ENCODE results near the gene IFI27L1. TPM values are rescaled to one million over a fixed set of nuclear protein-coding genes. Genes with fewer than 3 reads are reported as not detected.

IFI27L1 gene
- total RNA-seq, 1 donor from 2014 or later = 33.1 TPM

- Mint-ChIP-seq H3K9me3 (peaks cover 5% of the 10 kb centered on the region), H3K27me3 (ENCODE audit: low read depth) (no peaks in the 10 kb centered on the region), H3K36me3 (peaks cover 2% of the 10 kb centered on the region), H3K27ac (no peak overlapping the region), H3K4me3 (no peak overlapping the region), H3K4me1 (peaks cover 6% of the 10 kb centered on the region)
- no peak for DNase-seq (ENCODE audit: low spot score in 2 of 2, unreplicated experiment in 2 of 2)
- no peak for TF ChIP-seq CTCF (IDR thresholded peaks at IDR 0.05; ENCODE audit: unreplicated experiment)
Measured at GRCh38 chr14:94088516-94088915, 7.4 kb downstream of the IFI27L1 start.

GRCh38 chr14:94089479-94089878 lies 8.4 kb downstream of the IFI27L1 start:
- no peak for DNase-seq (ENCODE audit: low spot score in 2 of 2, unreplicated experiment in 2 of 2)
- Mint-ChIP-seq H3K4me3 (no peak overlapping the region), H3K36me3 (peaks cover 2% of the 10 kb centered on the region), H3K27ac (no peak overlapping the region), H3K4me1 (peaks cover 4% of the 10 kb centered on the region), H3K9me3 (peaks cover 5% of the 10 kb centered on the region), H3K27me3 (ENCODE audit: low read depth) (no peaks in the 10 kb centered on the region)
- no peak for TF ChIP-seq CTCF (IDR thresholded peaks at IDR 0.05; ENCODE audit: unreplicated experiment)

GRCh38 chr14:94093418-94093817 lies 12.3 kb downstream of the IFI27L1 start:
- TF ChIP-seq CTCF (IDR thresholded peaks at IDR 0.05; ENCODE audit: unreplicated experiment) = no peak
- DNase-seq (ENCODE audit: low spot score in 2 of 2, unreplicated experiment in 2 of 2) = no peak
- Mint-ChIP-seq H3K27ac (no peak overlapping the region), H3K27me3 (ENCODE audit: low read depth) (no peaks in the 10 kb centered on the region), H3K36me3 (peaks cover 6% of the 10 kb centered on the region), H3K9me3 (no peaks in the 10 kb centered on the region), H3K4me3 (no peak overlapping the region), H3K4me1 (no peaks in the 10 kb centered on the region)

- Mint-ChIP-seq H3K9me3 (no peaks in the 10 kb centered on the region), H3K36me3 (peaks cover 8% of the 10 kb centered on the region), H3K4me1 (no peaks in the 10 kb centered on the region), H3K27ac (no peak overlapping the region), H3K4me3 (no peak overlapping the region), H3K27me3 (ENCODE audit: low read depth) (no peaks in the 10 kb centered on the region)
- no peak for TF ChIP-seq CTCF (IDR thresholded peaks at IDR 0.05; ENCODE audit: unreplicated experiment)
- no peak for DNase-seq (ENCODE audit: low spot score in 2 of 2, unreplicated experiment in 2 of 2)
Measured at GRCh38 chr14:94097091-94097490, 16.0 kb downstream of the IFI27L1 start.

- DNase-seq (ENCODE audit: low spot score in 2 of 2, unreplicated experiment in 2 of 2) = no peak
- Mint-ChIP-seq H3K9me3 (no peaks in the 10 kb centered on the region), H3K4me3 (no peak overlapping the region), H3K4me1 (no peaks in the 10 kb centered on the region), H3K27ac (no peak overlapping the region), H3K27me3 (ENCODE audit: low read depth) (no peaks in the 10 kb centered on the region), H3K36me3 (peaks cover 8% of the 10 kb centered on the region)
- no peak for TF ChIP-seq CTCF (IDR thresholded peaks at IDR 0.05; ENCODE audit: unreplicated experiment)
Measured at GRCh38 chr14:94098326-94098992, 17.3 kb downstream of the IFI27L1 start.

Data from mesothelial cell of epicardium (in vitro differentiated cells).